Ramos (cell line): Measurements from ENCODE around the gene TNRC18.
"Not testable (repeated sequence)": the region's sequence is repeated elsewhere in the genome, so short reads cannot be mapped to it uniquely, and the experiment has no call there.

Experiments
- in situ Hi-C: fragments of 300-500 bp; cut with MboI; formaldehyde crosslinking; loops from one replicate; pipeline ENCODE4 v1.14.3; 2022; ENCODE audit warnings: low sequenced_read_pairs; ENCODE audit not compliant: unreplicated experiment

Gene TNRC18

GRCh38 chr7:5302577-5302976, 121.1 kb downstream of the TNRC18 start:
- in situ Hi-C loops: no loop called here

GRCh38 chr7:5300366-5300765, 123.3 kb downstream of the TNRC18 start:
- in situ Hi-C loops: no loop called here

DNA sequence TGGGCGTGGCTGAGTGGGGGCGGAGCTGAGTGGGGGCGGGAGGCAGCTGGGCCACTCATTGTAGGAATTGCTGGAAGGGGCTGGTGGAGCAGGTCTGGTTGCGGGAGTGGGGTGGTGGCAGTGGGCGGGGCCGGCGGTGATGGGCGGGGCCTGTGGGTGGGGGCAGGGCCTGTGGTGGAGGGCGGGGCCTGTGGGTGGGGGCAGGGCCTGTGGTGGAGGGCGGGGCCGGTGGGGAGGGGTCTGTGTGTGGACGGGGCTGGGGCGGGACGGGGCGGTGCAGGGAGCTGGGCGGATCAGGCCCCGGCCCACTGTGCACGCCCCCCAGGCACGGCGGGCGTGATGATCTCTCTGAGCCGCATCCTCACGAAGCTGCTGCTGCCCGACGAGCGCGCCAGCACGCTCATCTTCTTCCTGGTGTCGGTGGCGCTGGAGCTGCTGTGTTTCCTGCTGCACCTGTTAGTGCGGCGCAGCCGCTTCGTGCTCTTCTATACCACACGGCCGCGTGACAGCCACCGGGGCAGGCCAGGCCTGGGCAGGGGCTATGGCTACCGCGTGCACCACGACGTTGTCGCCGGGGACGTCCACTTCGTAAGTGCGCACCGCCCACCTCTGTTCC, 126.9 kb downstream of the TNRC18 start:
- in situ Hi-C loops: no loop called here

GRCh38 chr7:5296015-5296610, 127.5 kb downstream of the TNRC18 start:
- in situ Hi-C loops: no loop called here

GRCh38 chr7:5295039-5296014, 128.3 kb downstream of the TNRC18 start:
- in situ Hi-C loops: no loop called here

DNA sequence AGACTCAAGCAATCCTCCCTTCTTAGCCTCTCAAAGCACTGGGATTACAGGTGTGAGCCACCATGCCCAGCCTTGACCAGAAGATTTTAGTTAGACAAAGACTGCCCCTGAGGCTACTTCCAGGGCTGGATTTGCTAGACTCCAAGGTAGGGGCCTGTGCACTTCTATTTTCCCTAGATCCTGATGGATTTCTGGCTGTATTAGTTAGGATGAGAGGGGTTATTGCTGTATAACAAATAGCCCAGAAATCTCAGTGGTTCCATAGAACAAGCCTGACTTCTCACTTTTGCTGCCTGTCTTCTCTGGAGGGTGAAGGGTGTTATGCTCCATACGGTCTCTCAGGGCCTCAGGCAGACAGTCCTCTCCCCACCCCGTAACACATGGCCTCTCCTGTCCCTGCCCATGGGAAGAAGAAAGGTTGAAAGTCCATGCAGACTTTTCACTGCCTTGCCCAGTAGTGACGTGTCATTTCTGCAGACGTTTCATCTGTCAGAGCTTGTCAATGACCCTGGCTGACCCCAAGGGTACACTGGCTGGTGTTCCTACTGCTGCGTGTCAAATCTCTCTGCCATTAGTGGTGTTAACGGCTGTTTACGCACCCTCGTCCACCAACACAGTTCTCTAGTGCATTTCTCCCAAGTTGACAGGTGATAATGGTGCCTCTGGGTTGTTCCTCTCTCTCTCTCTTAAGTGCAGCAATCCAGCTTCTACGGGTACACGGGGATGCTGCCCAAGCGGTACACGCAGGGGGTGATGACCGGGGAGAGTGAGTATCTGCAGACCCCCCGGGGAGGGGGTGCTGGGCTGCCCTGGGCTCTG, 129.3 kb downstream of the TNRC18 start:
- in situ Hi-C loops: no loop called here

- in situ Hi-C loops: not testable (repeated sequence)
Observed at GRCh38 chr7:5291711-5292335, 131.8 kb downstream of the TNRC18 start.

GRCh38 chr7:5291301-5291700, 132.3 kb downstream of the TNRC18 start:
- in situ Hi-C loops: no loop called here

- in situ Hi-C loops: loop anchor here (10.0 kb wide), 1 partner anchor 145 kb away; no protein-coding TSS in a partner anchor
Observed at GRCh38 chr7:5289355-5289754, 134.3 kb downstream of the TNRC18 start.

GRCh38 chr7:5288560-5288959, 135.1 kb downstream of the TNRC18 start:
- in situ Hi-C loops: loop anchor here (10.0 kb wide), 1 partner anchor 144 kb away; no protein-coding TSS in a partner anchor

DNA sequence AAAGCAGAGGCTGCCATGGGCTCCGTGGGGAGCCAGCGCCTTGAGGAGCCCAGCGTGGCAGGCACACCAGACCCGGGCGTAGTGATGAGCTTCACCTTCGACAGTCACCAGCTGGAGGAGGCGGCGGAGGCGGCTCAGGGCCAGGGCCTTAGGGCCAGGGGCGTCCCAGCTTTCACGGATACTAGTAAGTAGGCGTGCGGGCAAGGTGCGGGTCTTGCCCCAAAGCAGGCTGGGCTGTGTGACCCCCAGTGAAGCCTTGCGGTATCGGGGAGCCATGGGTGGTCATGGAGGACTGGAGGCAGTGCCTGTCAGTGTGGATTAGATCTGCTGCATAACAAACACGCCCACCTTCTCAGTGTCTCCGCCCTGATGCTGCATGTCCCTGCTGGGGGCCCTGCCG, 135.8 kb downstream of the TNRC18 start:
- in situ Hi-C loops: loop anchor here (10.0 kb wide), 1 partner anchor 143 kb away; no protein-coding TSS in a partner anchor

DNA sequence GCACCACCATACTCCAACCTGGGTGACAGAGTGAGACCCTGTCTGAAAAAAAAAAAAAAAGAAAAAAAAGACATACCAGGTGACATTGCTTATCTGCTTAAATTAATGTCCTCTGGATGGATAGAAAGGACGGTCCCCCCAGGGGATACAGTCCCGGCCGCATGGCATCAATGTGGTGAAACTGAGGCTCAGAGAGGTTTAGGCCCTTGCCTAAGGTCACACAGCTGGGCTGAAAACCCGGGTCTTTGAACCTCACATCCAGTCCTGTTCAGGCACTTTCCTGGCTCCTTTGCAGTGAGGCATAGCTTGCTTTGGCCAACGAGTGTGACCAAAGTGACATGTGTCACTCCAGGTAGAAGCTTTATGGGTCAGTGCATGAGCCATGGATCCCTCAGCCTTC, 136.3 kb downstream of the TNRC18 start:
- in situ Hi-C loops: loop anchor here (10.0 kb wide), 1 partner anchor 143 kb away; no protein-coding TSS in a partner anchor

- in situ Hi-C loops: loop anchor here (10.0 kb wide), 1 partner anchor 142 kb away; no protein-coding TSS in a partner anchor
Observed at GRCh38 chr7:5286933-5287332, 136.7 kb downstream of the TNRC18 start.

DNA sequence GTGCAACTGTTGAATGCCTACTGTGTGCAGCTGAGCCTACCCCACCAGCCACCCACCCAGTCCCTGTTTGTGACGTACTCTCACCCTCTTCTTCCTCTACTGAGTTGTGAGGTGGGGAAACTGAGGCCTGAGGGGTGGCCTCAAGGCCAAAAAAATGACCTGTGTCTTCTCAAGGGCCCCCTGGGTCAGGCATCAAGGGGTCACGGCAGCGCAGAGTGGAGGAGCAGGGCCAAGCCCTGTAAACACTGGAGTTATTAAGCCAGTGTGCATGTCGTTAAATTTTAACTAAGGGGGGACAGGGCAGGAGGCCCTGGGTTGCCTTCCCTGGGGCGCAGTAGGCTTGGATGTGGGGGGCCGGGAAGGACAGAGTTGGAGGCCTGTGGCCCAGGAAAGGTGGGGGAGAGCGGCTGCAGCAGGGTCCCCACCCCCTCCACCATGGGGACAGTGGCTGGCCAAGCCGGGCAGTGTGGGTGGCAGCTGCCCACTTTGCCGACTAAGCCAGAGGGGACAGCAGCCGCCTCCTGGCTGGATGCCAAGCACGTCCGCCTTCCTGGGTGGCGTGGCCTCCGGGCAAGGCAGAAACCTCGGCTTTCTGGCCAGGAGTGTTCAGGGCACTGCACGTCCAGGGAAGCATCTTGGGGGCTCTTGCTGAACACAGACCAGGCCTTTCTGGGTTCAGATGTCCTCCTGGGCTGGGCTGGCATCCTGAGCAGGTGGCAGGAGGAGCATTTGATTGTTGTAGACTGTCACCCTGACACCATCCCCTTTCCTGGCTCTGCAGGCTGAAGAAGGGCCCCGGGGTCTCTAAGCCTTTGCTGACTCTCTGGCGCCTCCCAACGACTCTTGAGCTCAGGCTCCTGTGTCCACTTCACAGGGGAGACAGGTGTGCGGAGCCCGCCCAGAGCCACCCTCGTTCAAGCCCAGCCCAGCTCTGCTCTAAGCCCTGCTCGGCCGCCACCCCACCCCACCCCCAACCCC, 139.0 kb downstream of the TNRC18 start:
- in situ Hi-C loops: loop anchor here (10.0 kb wide), 1 partner anchor 140 kb away; no protein-coding TSS in a partner anchor

- in situ Hi-C loops: loop anchor here (10.0 kb wide), 1 partner anchor 139 kb away; no protein-coding TSS in a partner anchor
Observed at GRCh38 chr7:5283421-5284303, 140.0 kb downstream of the TNRC18 start.

DNA sequence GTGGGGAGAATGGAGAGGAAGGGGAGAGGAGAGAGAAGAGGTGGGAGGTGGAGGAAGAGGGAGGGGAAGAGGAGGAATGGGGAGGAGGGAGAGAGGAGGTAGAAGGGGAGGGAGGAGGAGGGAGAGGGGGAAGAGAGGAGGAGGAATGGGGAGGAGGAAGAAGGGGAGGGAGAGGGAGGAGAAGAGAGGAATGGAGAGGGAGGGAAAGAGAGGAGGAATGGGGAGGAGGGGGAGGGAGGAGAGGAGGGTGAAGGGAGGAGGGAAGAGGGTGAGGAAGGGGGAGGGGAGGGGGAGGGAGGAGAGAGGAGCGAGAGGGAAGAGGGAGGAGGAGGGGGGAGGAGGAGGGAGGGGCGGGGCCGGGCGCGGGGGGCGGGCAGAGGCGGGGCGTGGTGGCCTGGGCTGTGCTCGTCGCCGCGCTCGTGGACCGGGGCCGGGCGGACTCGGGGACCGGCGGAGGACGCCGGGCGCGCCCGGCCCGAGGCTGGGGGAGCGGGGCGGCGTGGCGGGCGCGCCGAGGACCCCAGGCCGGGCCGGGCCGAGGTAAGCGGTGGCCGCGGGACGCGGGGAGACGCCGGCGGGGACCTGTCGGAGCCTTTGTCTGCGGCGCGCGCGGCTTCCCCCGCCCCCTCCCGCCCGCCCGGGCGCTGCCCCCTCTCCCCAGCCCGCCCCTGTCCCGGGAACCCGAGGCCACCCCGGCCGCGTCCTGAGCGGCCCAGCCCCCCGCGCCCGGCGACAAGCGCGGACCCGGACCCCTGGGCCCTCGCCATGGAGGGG, 140.9 kb downstream of the TNRC18 start, which contains the start of gene SLC29A4:
Gene SLC29A4 (plus strand): TSS at position 401 of the 774 bp plus-strand sequence. CDS start 4,874 bp downstream, outside the sequence.
- in situ Hi-C loops: loop anchor here (10.0 kb wide), 1 partner anchor 138 kb away; no protein-coding TSS in a partner anchor
